BLaER1 treated with 17β-estradiol and CSF1 and Interleukin-3, amounts not matched to agents 10 nM and 100 nM (cell line): ENCODE measurements around the gene ADAMTS3.

Experiments
- H3K27ac ChIP-seq, 11 experiments: shearing (Covaris generic); formaldehyde crosslinking; 2 replicates each; pipeline ENCODE4 v1.8.1; 2022
- H3K27me3 ChIP-seq, 11 experiments: shearing (Covaris generic); formaldehyde crosslinking; 2 replicates each; pipeline ENCODE4 v1.8.1; 2022
- H3K36me3 ChIP-seq, 11 experiments: shearing (Covaris generic); formaldehyde crosslinking; 2 replicates each; pipeline ENCODE4 v1.8.1; 2022
- H3K4me1 ChIP-seq, 10 experiments: shearing (Covaris generic); formaldehyde crosslinking; 2 replicates each; pipeline ENCODE4 v1.8.1; 2022
- H3K4me2 ChIP-seq, 11 experiments: shearing (Covaris generic); formaldehyde crosslinking; 2 replicates each; pipeline ENCODE4 v1.8.1; 2022
- H3K4me3 ChIP-seq, 10 experiments: shearing (Covaris generic); formaldehyde crosslinking; 2 replicates each; pipeline ENCODE4 v1.8.1; 2022
- H3K9ac ChIP-seq, 11 experiments: shearing (Covaris generic); formaldehyde crosslinking; 2 replicates each; pipeline ENCODE4 v1.8.1; 2022
- H3K9me3 ChIP-seq, 11 experiments: shearing (Covaris generic); formaldehyde crosslinking; replicated peaks in 1 of 11; 2 replicates each; pipeline ENCODE4 v1.8.1; 2022
- H4K20me1 ChIP-seq, 11 experiments: shearing (Covaris generic); formaldehyde crosslinking; 2 replicates each; pipeline ENCODE4 v1.8.1; 2022
- Cebpa-rat ChIP-seq, 11 experiments: shearing (Covaris generic); IDR thresholded peaks; 2 replicates each; pipeline ENCODE4 v1.8.1; 2022

ADAMTS3 gene

DNA sequence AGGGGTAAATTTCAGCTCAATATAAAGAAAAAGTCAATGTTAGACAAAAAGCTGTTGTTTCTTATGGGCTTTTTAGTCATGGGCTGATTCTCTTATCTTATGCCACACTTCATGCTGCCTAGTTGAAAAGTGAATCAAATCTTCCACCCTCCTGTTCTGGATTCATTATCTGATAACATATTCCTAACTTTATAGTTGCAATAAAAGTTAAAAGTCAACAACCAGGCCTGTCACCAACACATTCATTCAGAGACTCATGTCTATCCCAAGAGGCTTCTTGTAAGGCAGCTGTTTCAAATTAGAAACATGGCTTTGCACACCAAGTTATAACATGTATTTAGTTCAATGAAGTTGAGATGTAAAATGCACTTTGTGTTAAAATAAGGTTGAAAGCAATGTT is 243.8 kb downstream of the ADAMTS3 start:
- H3K27ac ChIP-seq = no peak overlapping the region
- no peaks in the 10 kb centered on the region for H3K9me3 ChIP-seq
- H3K4me3 ChIP-seq = no peak overlapping the region
- H3K9ac ChIP-seq = no peak overlapping the region
- no peaks in the 10 kb centered on the region for H3K27me3 ChIP-seq
- no peak for TF ChIP-seq Cebpa-rat (IDR thresholded peaks at IDR 0.05)
- no peaks in the 10 kb centered on the region for H3K36me3 ChIP-seq
- no peak overlapping the region for H3K4me2 ChIP-seq
- H4K20me1 ChIP-seq = no peaks in the 10 kb centered on the region
- peaks cover 3 to 5% (median 4%) of the 10 kb centered on the region in 10 experiments; a peak in 19 of 20 replicates for H3K4me1 ChIP-seq

- no peak for TF ChIP-seq Cebpa-rat (IDR thresholded peaks at IDR 0.05)
Observed at GRCh38 chr4:72323227-72323626, 245.8 kb downstream of the ADAMTS3 start.

DNA sequence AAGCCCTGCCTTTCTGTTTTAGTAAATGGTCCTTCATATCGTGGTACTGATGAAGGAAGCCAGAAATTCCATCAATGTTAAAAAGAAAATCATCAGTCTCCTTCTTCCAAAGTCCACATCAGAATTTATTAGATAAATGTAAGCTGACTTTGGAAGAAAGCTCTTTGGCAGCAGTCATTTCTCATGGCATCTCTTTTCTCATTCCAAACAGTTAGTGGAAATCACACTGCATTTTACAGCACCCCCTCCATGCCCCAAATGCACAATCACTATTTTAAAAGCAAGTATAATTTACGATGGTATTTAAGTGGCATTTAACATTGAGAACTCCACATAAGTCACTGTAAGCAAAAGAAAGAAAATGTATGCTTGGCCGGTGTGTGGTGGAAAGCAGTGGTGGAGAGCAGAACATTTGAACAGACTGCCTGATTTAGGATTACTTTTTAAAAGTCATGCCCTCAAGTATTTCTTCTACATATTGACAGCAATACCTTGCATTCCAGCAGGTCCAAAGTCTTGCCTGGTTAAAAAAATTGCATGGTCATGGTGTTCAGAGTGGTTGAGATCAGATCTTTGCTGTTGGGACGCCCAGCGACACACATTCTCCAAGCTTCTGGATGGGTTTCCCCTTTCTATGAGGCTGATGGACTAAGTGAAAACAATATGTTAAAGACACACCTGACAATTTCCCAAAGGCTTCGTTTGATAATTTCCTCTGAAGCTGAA is 248.6 kb downstream of the ADAMTS3 start:
- no peaks in the 10 kb centered on the region for H3K9me3 ChIP-seq
- no peak overlapping the region for H3K4me3 ChIP-seq
- H3K4me2 ChIP-seq = peak overlapping the region; percentile 56 to 79 (median 66)
- no peak for TF ChIP-seq Cebpa-rat (IDR thresholded peaks at IDR 0.05)
- peaks cover 15 to 20% (median 17%) of the 10 kb centered on the region in 10 experiments for H3K4me1 ChIP-seq
- H3K27me3 ChIP-seq = no peaks in the 10 kb centered on the region
- no peak overlapping the region; a peak in 1 of 22 replicates for H3K9ac ChIP-seq
- no peaks in the 10 kb centered on the region for H4K20me1 ChIP-seq
- H3K36me3 ChIP-seq = no peaks in the 10 kb centered on the region
- no peak overlapping the region for H3K27ac ChIP-seq

More at GRCh38 chr4:72323227-72323626, 245.8 kb downstream of the ADAMTS3 start:
- Histone ChIP-seq H3K9me3 (no peaks in the 10 kb centered on the region), H3K36me3 (no peaks in the 10 kb centered on the region), H3K27me3 (no peaks in the 10 kb centered on the region), H3K4me1 (peaks cover 15 to 20% (median 17%) of the 10 kb centered on the region in 10 experiments), H3K4me2 (no peak overlapping the region), H4K20me1 (no peaks in the 10 kb centered on the region), H3K27ac (no peak overlapping the region), H3K4me3 (no peak overlapping the region), H3K9ac (no peak overlapping the region)

DNA sequence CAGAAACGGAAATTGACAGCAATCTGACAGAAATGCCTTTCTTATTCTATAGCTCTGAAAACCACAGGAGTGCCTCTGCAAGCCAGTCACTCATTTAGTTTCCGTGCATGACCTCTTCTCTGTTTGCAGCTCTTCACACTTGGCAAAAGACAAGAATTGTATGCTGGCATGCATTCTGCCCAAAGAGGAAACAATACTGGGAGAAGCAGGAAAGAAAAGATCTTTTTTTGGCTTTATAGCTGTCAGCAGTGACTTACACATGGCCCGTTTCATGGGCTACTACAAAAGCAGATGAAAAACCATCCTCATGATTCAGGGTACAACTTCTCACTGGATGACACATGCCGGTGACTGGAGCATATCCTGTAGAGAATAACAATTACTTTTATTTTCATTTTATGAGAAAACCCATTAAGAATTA is 249.4 kb downstream of the ADAMTS3 start:
- TF ChIP-seq Cebpa-rat (IDR thresholded peaks at IDR 0.05) = no peak
- Histone ChIP-seq H3K9me3 (no peaks in the 10 kb centered on the region), H3K27me3 (no peaks in the 10 kb centered on the region), H3K4me1 (peaks cover 15 to 20% (median 17%) of the 10 kb centered on the region in 10 experiments), H3K9ac (no peak overlapping the region), H3K4me3 (no peak overlapping the region), H3K27ac (no peak overlapping the region), H3K4me2 (peak overlapping the region; percentile 56 to 79 (median 66)), H3K36me3 (no peaks in the 10 kb centered on the region), H4K20me1 (no peaks in the 10 kb centered on the region)

DNA sequence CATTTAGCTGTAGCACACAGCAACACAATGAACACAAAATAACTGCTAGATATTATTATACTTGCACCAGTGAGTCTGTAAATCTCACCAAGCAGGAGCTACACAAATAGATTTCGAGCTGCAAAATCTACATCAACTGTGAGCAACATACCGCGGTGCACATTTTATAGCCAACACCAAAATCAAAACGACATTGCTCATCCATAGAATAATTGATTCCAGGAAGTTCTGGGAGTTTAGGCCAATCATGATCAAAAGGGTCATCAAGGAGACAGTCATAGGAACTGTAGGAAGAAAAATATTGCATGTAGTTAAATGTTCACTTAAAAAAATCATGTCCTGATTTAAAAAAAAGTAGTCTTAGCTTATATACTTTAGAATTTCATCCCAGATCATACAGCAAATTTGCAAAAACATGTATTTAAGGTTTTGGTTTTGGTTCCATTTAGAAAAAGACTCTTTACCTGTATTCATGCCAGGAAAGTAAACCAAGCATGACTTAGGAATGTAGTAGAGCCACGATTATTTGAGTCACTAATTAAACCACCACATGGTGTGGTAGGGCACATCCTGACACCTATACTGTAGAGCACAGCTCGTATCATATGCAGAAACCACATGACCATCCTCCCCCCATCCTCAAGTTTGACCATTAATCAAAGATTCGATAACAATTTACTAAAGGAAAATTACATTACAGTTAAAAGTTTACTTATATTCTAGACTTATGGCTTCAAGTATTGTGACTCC is 250.4 kb downstream of the ADAMTS3 start:
- Histone ChIP-seq H3K4me2 (peak overlapping the region in 7 of 11 experiments; percentile 63 to 79 (median 67); a peak in 8 of 22 replicates), H3K27me3 (no peaks in the 10 kb centered on the region), H3K27ac (no peak overlapping the region), H4K20me1 (no peaks in the 10 kb centered on the region), H3K9ac (no peak overlapping the region), H3K4me1 (peaks cover 15 to 20% (median 17%) of the 10 kb centered on the region in 10 experiments), H3K36me3 (no peaks in the 10 kb centered on the region), H3K4me3 (no peak overlapping the region), H3K9me3 (no peaks in the 10 kb centered on the region)
- no peak for TF ChIP-seq Cebpa-rat (IDR thresholded peaks at IDR 0.05)

- no peaks in the 10 kb centered on the region for H3K27me3 ChIP-seq
- no peak for TF ChIP-seq Cebpa-rat (IDR thresholded peaks at IDR 0.05)
- no peak overlapping the region for H3K4me2 ChIP-seq
- no peaks in the 10 kb centered on the region for H3K9me3 ChIP-seq
- peaks cover 8 to 13% (median 11%) of the 10 kb centered on the region in 10 experiments for H3K4me1 ChIP-seq
- no peak overlapping the region for H3K9ac ChIP-seq
- no peaks in the 10 kb centered on the region for H3K36me3 ChIP-seq
- H3K27ac ChIP-seq = no peak overlapping the region
- no peak overlapping the region for H3K4me3 ChIP-seq
- no peaks in the 10 kb centered on the region for H4K20me1 ChIP-seq
Observed at GRCh38 chr4:72314869-72315268, 254.2 kb downstream of the ADAMTS3 start.

GRCh38 chr4:72313121-72313520 is 255.9 kb downstream of the ADAMTS3 start:
- Histone ChIP-seq H3K4me3 (no peak overlapping the region), H3K4me1 (no peaks in the 10 kb centered on the region), H3K27ac (no peak overlapping the region), H4K20me1 (no peaks in the 10 kb centered on the region), H3K9ac (no peak overlapping the region), H3K4me2 (no peak overlapping the region), H3K27me3 (no peaks in the 10 kb centered on the region), H3K9me3 (no peaks in the 10 kb centered on the region), H3K36me3 (no peaks in the 10 kb centered on the region)
- TF ChIP-seq Cebpa-rat (IDR thresholded peaks at IDR 0.05) = no peak

DNA sequence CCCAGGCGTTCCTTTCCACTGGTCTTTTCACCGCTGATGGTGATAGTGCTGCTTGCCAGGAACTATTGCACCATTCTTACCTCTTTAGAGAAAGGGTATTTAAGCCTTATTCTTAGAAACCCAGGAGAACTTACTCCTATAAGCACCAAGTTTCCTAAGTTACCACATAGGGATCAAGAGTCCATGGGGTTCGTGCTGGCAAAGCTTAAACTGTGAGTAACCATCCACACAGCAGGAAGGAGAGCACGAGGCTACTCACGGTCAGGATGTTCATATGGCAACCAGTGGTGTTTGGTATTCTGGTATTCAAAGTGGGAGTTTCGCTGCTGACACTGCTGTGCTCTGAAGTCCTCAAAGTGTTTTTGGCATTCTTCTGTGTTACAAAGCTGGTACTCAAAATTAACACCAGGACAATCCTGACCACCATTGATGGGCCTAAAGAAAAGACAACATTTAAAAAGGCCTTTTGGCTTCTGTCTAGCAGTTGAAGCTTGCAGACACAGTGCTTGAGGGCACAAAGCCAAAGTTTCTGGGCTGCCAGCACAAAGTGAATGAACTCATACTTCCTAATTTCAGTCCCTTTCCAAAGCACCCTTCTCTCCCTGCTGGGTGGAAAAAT is 256.9 kb downstream of the ADAMTS3 start:
- no peak overlapping the region for H3K4me3 ChIP-seq
- H3K27ac ChIP-seq = no peak overlapping the region
- no peak for TF ChIP-seq Cebpa-rat (IDR thresholded peaks at IDR 0.05)
- no peaks in the 10 kb centered on the region for H3K4me1 ChIP-seq
- H3K9me3 ChIP-seq = no peaks in the 10 kb centered on the region
- H3K9ac ChIP-seq = no peak overlapping the region
- H3K4me2 ChIP-seq = no peak overlapping the region
- no peaks in the 10 kb centered on the region for H3K27me3 ChIP-seq
- H3K36me3 ChIP-seq = no peaks in the 10 kb centered on the region
- H4K20me1 ChIP-seq = no peaks in the 10 kb centered on the region

- Histone ChIP-seq H3K27me3 (no peaks in the 10 kb centered on the region), H3K4me2 (no peak overlapping the region), H3K36me3 (no peaks in the 10 kb centered on the region), H3K27ac (no peak overlapping the region), H3K4me3 (no peak overlapping the region), H3K9ac (no peak overlapping the region), H3K4me1 (no peaks in the 10 kb centered on the region), H3K9me3 (no peaks in the 10 kb centered on the region), H4K20me1 (no peaks in the 10 kb centered on the region)
- TF ChIP-seq Cebpa-rat (IDR thresholded peaks at IDR 0.05) = no peak
Observed at GRCh38 chr4:72311291-72311690, 257.7 kb downstream of the ADAMTS3 start.
